Stimulated activated CD8-positive, alpha-beta memory T cell treated with anti-CD3 and anti-CD28 coated beads, Interleukin-12 subunit alpha, Interleukin-12 subunit beta, amount 100 ng/mL, for 4 hours (primary cell): Measurements from ENCODE around the gene TOX2.

ENCODE experiments used
- DNase-seq: peaks from one replicate; pipeline ENCODE4 v3.0.0-alpha.2; 2020; ENCODE audit warnings: low read depth

Gene TOX2

DNA sequence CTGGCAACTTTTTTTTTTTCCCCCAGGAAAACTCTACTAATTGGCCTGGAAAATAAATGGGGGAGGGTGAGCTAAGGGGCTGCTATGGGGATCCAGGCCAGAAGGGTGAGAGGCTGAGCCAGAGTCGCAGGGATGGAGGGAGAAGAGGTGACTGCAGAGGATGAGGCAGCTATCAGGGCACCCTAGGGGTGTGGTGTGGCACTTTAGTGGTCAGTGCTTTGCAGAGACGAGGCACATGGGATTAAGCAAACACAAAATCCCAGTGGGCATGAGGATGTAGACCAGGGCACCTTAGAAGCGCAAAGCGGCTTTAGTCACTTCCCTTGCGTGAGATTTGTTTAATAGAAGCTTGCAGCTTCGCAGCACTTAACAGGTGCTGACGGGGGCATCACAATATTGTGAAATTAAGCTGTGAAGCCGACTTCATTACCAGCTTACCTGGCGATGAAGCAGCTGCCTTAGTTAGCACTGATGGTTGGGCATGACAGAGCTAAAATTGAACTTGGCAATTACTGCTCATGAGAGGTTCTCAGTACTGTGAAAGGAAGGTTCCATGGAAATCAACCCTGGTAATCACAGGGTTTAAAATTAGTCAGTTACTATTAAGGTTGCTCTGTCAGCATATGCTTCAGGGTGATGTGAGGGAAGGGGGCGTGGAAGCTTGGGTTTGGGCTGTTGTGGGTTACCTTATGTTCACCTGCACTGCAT is 26.0 kb downstream of the TOX2 start:
- DNase-seq, result no peak

DNA sequence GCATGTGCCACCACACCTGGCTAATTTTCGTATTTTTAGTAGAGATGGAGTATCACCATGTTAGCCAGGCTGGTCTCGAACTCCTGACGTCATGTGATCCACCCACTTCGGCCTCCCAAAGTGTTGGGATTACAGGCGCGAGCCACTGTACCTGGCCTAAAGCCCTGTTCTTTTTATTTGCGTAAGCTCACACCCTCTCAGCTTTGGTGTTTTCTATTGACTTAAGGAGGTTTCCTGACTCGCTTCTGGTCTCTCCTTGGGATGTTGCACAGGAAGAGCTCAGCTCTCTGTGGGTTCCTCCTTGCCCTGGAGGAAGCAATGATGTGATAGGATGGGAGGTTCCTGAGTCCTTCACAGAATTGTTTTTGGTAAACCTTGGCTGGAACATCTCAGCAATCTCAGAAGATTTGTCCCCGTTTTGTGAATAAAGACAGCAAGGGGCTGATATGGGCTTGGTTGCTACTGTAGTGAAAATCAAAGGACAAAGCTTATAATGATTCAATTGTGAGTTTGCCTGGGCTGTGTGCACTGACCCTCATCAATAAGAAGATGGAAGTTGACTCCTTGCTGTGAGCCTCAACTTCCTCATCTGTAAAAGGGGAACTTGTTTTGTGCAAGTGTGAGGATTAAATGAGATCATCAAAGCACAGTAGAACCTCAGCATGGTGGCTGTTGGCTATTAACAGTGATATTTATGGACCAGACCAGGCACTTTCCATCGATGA is 27.0 kb downstream of the TOX2 start:
- no peak for DNase-seq

DNA sequence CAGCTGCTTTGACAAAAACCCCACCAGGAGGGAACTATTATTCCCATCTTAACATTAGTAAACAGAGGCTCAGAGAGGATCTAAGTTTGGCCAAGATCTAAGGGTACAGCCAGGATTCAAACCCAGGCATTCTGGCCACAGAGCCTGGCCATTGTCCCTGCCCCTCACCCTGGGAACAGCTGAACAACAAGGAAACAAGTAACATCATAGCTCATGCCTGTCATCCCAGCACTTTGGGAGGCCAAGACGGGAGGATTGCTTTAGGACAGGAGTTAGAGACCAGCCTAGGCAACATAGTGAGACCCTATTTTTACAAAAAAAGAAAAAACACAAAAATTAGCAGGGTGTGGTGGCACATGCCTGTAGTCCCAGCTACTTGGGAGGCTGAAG is 27.5 kb downstream of the TOX2 start:
- DNase-seq, result no peak

DNA sequence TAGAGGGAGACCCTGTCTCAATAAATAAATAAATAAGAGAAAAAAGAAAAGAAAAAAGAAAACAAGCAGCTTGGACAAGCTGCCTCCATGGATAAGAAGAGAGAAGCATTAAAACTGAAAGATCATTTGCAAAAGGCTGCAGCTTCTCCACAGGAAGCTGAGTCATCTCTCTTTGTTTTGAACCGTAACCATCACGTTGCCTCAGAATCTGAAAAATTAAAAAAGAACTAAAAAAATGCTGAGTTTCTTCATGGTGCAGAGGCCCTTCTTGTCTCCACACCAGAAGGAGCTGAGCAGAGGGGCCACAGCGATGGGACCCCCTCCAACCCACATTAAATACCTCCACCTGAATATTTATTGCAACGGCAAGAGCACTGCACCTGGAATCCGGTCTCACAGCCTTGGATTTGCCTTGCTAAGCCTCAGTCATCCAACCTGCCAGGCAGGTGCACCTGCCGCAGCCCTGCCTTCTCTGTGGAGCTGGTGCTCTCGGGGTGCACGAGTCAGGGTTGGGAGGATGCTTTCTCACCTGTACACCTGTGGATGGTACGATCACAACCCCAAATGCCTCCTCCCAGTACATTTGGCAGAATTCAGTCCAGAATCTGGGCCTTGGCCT is 28.1 kb downstream of the TOX2 start:
- no peak for DNase-seq

DNA sequence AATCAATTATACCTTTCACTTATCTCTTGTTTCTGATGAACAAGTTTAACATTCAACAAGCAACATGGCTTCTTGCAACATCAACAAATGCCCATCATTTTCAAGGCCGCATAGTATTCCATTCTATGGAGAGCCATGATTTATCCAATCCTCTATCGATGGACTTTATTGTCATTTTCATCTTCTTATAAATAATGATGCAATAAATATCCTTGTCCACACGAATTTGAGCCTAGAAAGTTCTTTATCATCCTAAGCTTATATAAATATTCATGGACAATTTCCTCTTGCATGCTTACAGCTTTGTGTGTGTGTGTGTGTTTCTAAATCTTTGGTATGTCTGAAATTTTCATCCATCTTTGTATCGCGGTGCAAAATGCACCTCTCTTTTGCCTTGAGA is 29.1 kb downstream of the TOX2 start:
- DNase-seq, result no peak

DNA sequence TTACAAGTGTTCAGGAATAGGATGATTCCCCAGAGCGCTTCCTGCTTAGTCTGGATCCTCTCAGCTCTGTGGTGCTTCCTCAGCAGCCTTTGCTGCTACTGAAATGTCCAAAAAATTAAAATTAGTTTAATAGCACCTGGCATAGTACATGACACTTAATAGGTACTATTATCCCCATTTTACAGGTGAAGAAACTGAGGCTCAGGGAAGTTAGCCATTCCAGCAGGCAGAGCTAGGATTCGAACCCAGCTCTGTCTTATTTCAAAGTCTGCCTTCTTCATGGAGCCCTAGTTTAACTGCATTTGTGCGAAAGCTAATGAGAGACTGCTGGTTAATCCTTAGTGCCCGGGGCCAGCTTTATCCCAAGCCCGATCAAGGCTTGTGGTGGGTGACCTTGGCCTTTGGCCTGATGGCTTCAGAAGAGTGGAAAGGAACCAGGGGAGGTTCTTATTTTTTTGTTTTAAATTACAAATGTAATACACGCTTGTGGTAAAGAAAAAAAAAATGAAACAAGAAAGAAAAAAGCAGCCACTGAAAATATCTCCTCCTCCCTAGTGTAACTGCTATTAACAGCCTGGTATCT is 30.1 kb downstream of the TOX2 start:
- no peak for DNase-seq

DNA sequence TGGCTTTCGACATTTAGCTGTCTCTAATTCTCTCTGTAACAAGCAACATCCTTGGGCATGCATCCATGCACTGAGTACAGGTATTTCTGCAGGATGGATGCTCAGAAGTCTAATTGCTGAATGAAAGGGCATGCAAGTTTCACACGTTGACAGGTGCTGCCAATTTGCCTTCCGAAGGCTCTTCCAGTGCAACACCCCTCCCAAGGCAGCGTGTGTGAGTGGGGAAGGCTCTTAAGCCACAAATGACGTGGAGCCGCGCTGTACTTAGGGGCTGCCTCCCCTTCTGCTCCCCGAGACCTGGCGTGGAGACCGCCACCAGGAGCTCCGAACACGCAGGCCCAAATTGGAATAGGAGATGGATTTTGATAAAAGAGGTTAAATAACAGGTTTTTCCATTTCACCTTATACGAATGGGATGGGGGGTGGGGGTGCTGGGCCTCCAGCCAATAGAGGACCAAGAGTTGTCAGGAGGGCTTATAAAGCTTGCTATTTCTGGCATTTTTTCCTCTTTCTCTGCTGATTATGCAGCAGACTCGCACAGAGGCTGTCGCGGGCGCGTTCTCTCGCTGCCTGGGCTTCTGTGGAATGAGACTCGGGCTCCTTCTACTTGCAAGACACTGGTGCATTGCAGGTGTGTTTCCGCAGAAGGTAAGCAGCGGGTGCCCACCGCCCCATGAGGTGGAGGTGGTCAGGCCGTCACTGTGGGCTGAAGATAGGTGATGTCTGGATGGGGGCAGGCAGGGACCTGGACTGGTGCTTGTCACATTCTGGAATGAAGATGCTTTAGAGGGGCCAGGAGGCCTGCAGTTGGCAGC is 30.9 kb downstream of the TOX2 start:
- no peak for DNase-seq

DNA sequence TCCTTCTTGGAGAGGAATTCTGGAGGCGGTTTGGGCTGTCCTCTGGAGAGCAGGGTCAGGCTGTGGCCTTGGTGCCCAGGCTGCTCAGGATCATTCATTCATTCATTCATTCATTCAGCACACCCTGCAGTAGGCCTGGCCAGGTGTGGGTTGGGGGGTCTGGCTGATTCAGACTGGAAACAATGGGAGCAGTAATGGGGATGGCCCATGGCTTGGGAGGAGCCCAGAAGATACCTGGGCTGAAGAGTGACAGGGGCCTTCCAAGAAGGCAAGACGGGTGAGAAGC is 31.5 kb downstream of the TOX2 start:
- no peak for DNase-seq

DNA sequence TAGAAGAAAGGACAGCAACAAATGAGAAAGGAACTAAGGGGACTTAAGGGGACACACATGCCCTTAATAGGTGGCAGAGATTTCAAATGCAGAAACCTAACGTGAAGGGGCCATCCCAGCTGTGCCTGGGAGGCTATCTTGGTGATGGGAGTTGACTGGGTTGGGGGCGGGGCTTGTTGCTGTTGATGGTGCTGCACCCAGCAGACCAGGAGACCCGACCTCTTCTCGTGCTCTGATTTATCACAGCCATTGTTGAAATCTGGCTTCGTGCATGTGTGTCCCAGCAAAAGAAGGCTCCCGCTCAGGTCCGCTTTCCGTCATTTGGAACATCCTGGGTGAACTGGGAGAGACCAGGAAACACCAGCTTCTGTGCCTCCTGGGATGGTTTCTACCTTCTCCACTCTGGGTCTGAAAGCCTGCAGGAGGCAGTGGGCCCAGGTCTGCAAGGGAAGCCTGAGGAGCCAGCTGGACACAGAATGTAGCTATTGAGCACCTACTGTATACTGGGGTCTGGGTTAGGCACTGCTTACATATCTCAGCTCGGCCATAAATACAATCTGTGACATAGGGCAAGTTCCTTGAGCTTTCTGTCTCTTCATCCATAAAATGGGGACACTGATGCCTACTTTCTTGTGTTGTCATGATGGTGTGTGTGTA is 32.1 kb downstream of the TOX2 start:
- DNase-seq, result no peak

DNA sequence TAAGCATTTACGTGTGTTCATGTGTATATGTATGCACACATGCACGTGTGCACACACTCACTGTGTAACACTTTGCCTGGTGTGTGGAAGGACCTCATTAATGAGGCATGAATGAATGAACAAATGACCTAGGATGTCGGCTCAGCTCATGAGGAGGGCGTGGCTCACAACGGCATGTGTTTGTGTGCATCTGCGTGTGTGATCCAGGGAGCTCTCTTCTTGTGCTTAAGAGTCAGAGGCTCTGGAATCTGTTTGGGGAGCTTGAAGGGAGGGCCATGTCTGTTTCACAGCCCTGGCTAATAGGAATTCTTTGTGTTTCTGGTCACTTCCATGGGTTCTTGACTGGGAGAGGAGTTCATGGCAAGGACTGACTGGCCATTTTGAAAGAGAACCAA is 32.7 kb downstream of the TOX2 start:
- DNase-seq, result no peak

DNA sequence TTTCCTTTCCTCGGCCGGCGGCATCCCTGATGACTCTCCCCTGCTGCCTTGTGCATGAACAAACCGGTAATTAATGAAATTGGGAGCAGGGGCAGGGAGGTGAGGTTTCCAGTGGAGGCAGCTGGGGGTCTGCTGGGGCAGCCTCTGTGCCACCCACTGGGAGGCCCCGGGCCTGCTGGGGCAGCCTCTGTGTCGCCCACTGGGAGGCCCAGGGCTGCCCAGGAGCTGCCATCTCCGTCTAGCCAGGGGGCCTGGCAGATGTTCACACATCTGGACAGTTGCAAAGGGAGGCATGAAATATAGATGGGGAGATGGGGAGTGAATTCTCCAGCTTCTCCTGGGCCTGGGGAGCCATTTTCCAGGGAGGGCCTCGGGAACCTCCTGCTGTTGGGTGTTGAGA is 33.8 kb downstream of the TOX2 start:
- no peak for DNase-seq

DNA sequence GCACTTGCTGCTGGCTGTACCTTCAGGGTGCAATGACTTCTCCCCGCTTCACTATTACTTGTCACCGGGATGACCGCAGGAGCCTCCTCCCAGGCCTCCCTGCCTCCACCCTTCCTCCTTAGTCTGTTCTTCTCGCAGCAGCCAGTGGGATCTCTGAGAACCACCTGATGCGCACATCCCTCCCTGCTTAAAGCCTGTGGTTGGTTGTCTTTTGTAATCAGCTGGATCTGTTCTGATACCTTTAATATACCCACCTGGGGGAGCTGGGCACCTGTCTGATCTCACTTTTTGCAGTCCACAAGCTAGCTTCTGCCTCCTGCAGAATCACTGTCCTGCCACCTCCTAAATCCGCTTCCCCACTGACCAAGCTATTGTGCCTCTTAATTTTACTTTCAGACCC is 34.6 kb downstream of the TOX2 start:
- no peak for DNase-seq

DNA sequence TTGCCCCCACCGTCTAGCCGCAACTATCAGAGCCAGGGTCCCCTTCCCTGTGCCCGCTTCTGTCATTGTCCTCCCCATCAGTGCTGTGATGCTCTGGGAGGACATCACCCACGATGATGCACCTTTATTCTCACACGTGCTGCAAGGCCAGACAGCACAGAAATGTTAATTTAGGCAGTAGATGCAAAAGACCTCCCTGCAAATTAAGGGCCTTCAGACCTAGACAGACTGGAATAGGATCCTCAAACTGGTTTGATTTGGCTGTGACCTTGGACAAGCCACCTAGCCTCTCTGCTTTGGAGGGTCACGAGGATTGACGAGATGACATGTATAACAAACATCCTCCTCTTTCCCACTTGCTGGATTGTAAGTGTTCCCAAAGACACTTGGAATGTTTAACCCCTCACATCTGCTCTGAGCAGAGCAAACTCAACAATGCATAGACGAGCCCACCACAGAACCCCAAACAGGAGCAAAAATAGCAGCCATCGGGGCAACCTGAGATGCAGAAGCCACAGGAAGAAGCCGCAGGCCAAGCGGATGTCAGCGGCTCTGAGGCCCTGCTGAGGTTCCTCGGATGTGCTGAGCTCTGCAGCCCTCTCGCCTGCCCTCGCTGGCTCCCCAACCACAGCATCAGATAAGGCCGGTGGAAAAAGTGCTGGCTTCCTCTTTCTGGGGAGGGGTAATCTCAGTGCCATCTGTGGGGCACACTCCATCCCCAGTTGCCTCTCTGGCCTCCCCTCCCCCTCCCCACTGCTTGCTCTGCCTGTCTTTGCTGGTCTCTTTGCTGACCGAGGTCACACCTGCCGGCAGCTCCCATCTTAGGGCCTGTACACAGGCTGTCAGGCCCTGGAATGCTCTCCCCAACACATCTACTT is 35.3 kb downstream of the TOX2 start:
- DNase-seq, result peak; percentile 45

DNA sequence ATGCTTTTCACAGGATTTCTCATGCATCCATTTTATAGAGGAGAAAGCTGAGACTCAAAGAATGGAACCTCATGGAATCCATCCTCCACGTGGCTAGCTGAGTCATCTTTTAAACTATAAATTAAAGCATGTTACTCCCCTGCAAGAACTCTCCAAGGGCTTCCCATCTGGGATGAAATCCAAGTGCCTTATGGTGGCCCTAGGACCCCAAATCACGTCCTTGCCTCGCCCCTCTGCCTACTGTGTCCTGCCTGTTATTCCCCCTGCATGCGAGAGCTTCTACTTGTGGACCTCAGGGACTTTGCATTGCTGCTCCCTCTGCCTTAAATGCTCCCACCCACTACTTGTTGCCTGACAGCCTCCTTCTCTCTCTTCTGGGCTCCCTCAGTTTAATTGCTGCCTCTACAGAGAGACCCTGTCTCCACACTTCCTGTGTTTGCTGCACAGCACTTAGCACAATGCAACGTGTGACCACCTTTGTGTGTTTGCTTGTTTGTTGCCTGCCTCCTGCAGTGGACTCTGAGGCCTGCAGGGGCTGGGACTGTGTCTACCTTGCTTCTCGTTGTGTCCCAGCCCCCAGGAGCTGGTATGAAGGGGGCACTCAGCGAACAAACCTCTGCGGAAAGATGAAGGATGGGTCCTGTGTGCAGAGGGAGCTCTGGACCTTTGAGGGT is 39.4 kb downstream of the TOX2 start:
- DNase-seq, result no peak

DNA sequence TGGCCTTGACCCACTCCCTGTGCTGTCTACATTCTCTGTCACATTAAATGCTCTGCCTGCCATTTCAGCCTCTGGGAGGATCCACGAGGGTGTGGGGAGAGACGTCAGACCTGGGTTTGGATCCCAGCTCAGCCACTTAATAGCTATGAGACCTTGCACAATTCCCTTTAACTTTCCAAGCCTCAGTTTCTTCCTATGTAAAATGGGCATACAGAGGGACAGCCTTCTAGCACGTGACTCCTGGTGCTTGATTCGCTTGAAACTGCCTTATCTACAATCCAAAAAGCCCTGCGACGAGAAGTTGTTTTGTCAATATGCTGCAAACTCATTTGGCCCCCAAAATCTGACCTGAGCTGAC is 40.0 kb downstream of the TOX2 start:
- no peak for DNase-seq

DNA sequence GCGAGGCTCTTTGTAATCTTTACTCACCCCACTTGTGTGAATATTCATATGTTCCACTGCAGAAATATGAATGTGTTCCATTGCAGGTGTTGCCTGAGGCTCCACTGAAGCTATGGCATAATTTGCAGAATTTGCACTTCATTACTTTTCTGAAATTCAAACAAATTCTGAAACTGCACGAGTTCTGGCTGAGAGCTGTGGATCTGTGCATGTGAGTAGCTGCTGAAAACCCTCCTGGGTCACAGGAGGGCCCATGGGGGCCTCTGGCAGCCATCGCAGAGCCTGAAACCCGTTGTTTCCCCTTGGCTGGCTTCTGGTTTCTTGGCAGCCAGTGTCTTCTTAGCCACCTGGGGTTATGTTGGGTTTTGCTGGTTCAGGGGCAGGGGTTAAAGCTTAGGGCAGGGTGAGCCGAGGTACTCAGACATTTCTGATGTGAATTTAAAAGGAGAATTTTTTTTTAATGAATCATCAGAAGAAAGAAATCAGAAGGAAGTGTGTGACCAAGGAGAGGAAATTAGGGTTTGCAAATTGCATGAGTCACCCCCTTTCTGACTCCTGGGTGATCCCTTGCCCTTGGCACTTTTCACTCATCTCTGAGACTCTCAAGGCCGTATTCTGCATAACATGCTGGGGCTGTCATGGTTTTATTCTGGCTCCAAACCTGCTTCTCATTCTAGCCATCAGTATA is 40.6 kb downstream of the TOX2 start:
- no peak for DNase-seq

DNA sequence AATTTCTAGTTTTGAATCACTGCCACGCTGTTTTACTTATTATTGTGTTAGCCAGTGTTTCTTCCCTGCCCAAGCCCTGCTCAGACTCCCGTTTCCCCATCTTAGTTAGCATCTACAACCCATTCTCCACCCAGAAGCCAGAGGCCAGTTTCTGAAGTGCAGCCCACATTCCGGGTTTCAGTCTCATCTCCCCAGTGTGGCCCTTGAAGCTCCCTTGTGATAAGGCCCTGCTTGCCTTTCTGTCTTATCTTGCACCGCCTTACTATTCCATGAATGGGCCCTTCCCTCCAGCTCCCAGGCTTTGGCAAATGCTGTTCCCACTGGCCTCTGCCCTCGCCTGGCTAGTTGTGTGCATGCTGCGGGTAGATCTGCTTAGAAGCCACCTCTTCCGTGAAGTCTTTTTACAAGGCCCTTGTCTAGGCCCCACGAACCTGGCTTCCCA is 41.1 kb downstream of the TOX2 start:
- DNase-seq, result no peak

DNA sequence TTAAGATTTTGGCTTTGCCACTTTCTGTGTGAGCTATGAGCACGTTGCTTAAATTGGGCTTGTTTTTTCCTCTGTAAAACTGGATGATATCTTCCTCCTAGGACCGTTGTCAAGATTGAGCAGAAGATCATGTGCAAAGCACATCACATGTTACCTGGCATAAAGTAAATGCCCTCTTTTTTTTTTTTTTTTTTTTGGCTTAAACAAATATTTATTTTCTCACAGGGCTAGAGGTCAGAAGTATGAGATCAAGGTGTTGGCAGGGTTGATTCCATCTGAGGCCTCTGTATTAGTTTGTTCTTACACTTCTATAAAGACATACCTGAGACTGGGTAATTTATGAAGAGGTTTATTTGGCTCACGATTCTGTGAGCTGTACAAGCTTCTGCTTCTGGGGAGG is 42.7 kb downstream of the TOX2 start:
- no peak for DNase-seq

DNA sequence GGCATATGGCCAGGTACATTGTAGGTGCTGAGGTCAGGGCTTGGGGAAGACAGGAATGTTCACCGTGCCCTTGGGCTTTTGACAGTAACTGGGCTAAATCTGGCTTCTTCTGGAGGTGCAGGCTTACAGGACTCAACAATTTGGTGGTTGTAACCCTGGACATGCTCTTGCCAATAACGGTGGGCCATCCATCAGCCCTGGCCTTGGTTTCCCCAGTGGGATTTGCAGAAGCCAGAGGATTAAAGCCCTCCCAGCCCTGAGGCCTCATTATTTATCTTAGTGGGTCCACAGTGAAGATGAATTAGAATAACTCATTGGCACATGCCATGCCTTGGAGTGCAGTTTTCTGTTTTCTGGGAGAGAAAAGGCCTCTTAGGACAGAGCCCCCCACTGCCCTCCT is 44.0 kb downstream of the TOX2 start:
- DNase-seq, result no peak
